PC-9 (cell line): Measurements from ENCODE around the gene CEP63. TPM values are rescaled to one million over a fixed set of nuclear protein-coding genes. Genes with fewer than 3 reads are reported as not detected.
"Not testable (repeated sequence)": the region's sequence is repeated elsewhere in the genome, so short reads cannot be mapped to it uniquely, and the experiment has no call there.

Source experiments
- BruUV-seq: library from RNA; stranded (reverse); fragments of 400-500 nt; replicated peaks from 2 replicates; lab custom pipeline; 2021; lab: Mats Ljungman, UMichigan
- CTCF ChIA-PET: fragments of 300-600 bp; sonication (Branson Sonifier 250); formaldehyde crosslinking; loops from one replicate; lab custom pipeline; 2022; ENCODE audit warnings: antibody characterized with exemption; lab: Charles Lee
- POLR2A ChIA-PET: fragments of 300-600 bp; sonication (Branson Sonifier 250); formaldehyde crosslinking; loops from one replicate; lab custom pipeline; 2022; ENCODE audit warnings: antibody characterized with exemption; ENCODE audit not compliant: unreplicated experiment; lab: Charles Lee
- DNase-seq, 2 experiments: peaks; one replicate each; pipeline versions ENCODE4 v3.0.0 to v3.0.0-alpha.2; 2015 to 2022; ENCODE audit warnings: mixed read lengths in 1 of 2
- H2AFZ ChIP-seq: fragments of 200-600 bp; sonication (generic); 2 replicates; pipeline ENCODE4 v1.8.1; 2017; ENCODE audit warnings: antibody characterized with exemption
- H3F3A ChIP-seq: fragments of 200-600 bp; sonication (generic); 2 replicates; pipeline ENCODE4 v1.8.1; 2017; ENCODE audit warnings: antibody characterized with exemption, mild to moderate bottlenecking, low read depth; ENCODE audit not compliant: insufficient read depth
- H3K27ac ChIP-seq: fragments of 200-600 bp; sonication (generic); 2 replicates; pipeline ENCODE4 v1.6.1; 2016; ENCODE audit warnings: mixed run types
- H3K27me3 ChIP-seq: fragments of 200-600 bp; sonication (generic); 2 replicates; pipeline ENCODE4 v1.6.1; 2016; ENCODE audit warnings: low read depth, mixed run types; ENCODE audit not compliant: insufficient read depth
- H3K36me3 ChIP-seq: fragments of 200-600 bp; sonication (generic); 2 replicates; pipeline ENCODE4 v1.6.1; 2016; ENCODE audit warnings: low read depth, mixed run types
- H3K4me1 ChIP-seq: fragments of 200-600 bp; sonication (generic); replicated peaks from 2 replicates; pipeline ENCODE4 v1.6.1; 2016; ENCODE audit warnings: mixed run types; ENCODE audit not compliant: insufficient read depth
- H3K4me2 ChIP-seq: fragments of 200-600 bp; sonication (generic); 2 replicates; pipeline ENCODE4 v1.6.1; 2017; ENCODE audit warnings: mixed run types
- H3K4me3 ChIP-seq: fragments of 200-600 bp; sonication (generic); 2 replicates; pipeline ENCODE4 v1.6.1; 2016; ENCODE audit warnings: mixed run types
- H3K79me2 ChIP-seq: fragments of 200-600 bp; sonication (generic); 2 replicates; pipeline ENCODE4 v1.6.1; 2017; ENCODE audit warnings: low read depth, mixed run types
- H3K9me2 ChIP-seq: fragments of 200-600 bp; sonication (generic); 2 replicates; pipeline ENCODE4 v1.8.1; 2017; ENCODE audit warnings: mild to moderate bottlenecking; ENCODE audit not compliant: insufficient read depth
- H3K9me3 ChIP-seq: fragments of 200-600 bp; sonication (generic); 2 replicates; pipeline ENCODE4 v1.8.1; 2016; ENCODE audit warnings: low read depth; ENCODE audit not compliant: insufficient read depth
- H4K20me1 ChIP-seq: fragments of 200-600 bp; sonication (generic); 2 replicates; pipeline ENCODE4 v1.8.1; 2017; ENCODE audit not compliant: insufficient read depth
- EZH2 ChIP-seq: fragments of 200-600 bp; sonication (generic); IDR thresholded peaks from 2 replicates; pipeline ENCODE4 v1.8.0; 2017; ENCODE audit warnings: antibody characterized with exemption, low read depth
- intact Hi-C: fragments of 100-400 bp; cut with micrococcal nuclease; formaldehyde crosslinking; loops from one replicate; pipeline ENCODE4 v1.10.0; 2022; ENCODE audit not compliant: unreplicated experiment
- total RNA-seq: library from RNA; stranded (reverse); gene quantifications from 2 replicates; pipeline ENCODE4 v1.2.3, GENCODE V29; 2021
- TF ChIP-seq, protein P1 (sequence below): fragments of 200-600 bp; sonication (generic); conservative IDR thresholded peaks from 2 replicates; pipeline ENCODE4 v1.6.1; 2017; ENCODE audit warnings: mixed run types, antibody characterized with exemption, mild to moderate bottlenecking, moderate library complexity

CEP63 gene
- total RNA-seq, 1 experiment from 2014 or later: 31.5 TPM

DNA sequence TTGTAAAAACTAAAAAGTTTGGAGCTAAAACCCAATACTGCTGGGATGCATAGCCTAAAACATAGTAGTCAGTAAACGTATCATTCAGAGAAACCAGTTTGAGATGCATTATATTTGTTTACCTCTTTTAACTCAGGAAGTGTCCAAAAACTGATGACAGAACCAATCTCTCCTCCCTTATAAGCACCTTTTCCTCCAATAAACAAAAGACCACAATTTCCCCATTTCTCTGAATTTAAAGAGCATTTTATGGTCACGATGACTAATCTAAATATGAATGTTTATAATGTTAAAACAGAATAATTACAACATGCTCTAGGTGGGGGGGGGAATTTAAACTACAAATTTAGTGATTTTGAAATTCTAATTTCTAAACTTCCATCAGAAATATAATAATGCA lies 58.5 kb downstream of the CEP63 start:
- CTCF ChIA-PET: no interaction called here
- no peaks in the 10 kb centered on the region for H4K20me1 ChIP-seq
- intact Hi-C loops: no loop called here
- TF ChIP-seq, protein P1, sequence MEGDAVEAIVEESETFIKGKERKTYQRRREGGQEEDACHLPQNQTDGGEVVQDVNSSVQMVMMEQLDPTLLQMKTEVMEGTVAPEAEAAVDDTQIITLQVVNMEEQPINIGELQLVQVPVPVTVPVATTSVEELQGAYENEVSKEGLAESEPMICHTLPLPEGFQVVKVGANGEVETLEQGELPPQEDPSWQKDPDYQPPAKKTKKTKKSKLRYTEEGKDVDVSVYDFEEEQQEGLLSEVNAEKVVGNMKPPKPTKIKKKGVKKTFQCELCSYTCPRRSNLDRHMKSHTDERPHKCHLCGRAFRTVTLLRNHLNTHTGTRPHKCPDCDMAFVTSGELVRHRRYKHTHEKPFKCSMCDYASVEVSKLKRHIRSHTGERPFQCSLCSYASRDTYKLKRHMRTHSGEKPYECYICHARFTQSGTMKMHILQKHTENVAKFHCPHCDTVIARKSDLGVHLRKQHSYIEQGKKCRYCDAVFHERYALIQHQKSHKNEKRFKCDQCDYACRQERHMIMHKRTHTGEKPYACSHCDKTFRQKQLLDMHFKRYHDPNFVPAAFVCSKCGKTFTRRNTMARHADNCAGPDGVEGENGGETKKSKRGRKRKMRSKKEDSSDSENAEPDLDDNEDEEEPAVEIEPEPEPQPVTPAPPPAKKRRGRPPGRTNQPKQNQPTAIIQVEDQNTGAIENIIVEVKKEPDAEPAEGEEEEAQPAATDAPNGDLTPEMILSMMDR: no peak
- no peak for TF ChIP-seq EZH2
- no peaks in the 10 kb centered on the region for H3K36me3 ChIP-seq
- H3K79me2 ChIP-seq: no peaks in the 10 kb centered on the region
- BruUV-seq: no TSS peak
- no peak overlapping the region for H2AFZ ChIP-seq
- H3K27ac ChIP-seq: no peak overlapping the region
- no peaks in the 10 kb centered on the region for H3K27me3 ChIP-seq
- no peaks in the 10 kb centered on the region for H3F3A ChIP-seq
- DNase-seq: no peak
- no peak overlapping the region for H3K4me2 ChIP-seq
- H3K9me2 ChIP-seq: no peaks in the 10 kb centered on the region
- no peak overlapping the region for H3K4me3 ChIP-seq
- H3K9me3 ChIP-seq: no peaks in the 10 kb centered on the region
- H3K4me1 ChIP-seq: no peaks in the 10 kb centered on the region
- POLR2A ChIA-PET: no interaction called here

DNA sequence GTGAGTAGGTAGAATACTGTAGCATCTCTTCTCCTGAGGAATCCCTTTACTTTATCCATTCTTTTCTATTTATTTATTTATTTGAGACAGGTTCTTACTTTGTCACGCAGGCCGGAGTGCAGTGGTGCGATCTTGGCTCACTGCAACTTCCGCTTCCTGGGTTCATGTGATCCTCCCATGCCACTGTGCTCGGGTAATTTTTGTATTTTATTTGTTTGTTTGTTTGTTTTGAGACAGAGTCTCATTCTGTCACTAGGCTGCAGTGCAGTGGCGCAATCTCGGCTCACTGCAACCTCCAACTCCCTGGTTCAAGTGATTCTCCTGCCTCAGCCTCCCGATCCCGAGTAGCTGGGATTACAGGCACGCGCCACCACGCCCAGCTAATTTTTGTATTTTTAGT lies 58.9 kb downstream of the CEP63 start:
- DNase-seq: not testable (repeated sequence)

DNA sequence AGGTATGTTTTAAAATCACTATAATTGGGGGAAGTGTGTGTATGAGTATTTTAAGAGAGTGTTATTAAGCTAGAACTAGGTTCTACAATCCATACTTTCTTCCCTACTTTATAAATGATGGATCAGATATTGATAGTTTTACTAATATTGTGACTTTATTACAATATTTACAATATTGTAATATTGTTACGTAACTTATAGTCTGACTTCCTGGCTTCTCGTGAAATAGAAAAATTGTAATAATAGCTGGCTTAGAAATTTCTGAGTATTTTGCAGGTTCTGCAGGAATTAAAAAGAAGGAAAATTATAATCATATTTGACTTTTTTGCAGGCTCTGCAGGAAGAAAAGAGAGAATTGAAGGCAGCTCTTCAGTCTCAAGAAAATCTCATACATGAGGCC lies 60.0 kb downstream of the CEP63 start:
- BruUV-seq: no TSS peak
- Histone ChIP-seq H3K9me2 (no peaks in the 10 kb centered on the region), H3K4me2 (no peak overlapping the region), H3K27me3 (no peaks in the 10 kb centered on the region), H4K20me1 (no peaks in the 10 kb centered on the region), H3K36me3 (no peaks in the 10 kb centered on the region), H3K4me1 (no peaks in the 10 kb centered on the region), H3K4me3 (no peak overlapping the region), H3K27ac (no peak overlapping the region), H3F3A (no peaks in the 10 kb centered on the region), H3K9me3 (no peaks in the 10 kb centered on the region), H2AFZ (no peak overlapping the region), H3K79me2 (no peaks in the 10 kb centered on the region)
- TF ChIP-seq, protein P1: no peak
- no peak for TF ChIP-seq EZH2
- CTCF ChIA-PET: no interaction called here
- no peak for DNase-seq
- POLR2A ChIA-PET: no interaction called here
- intact Hi-C loops: no loop called here

More for the DNA sequence above, 58.9 kb downstream of the CEP63 start:
- CTCF ChIA-PET, H3K27ac ChIP-seq, H3K79me2 ChIP-seq, POLR2A ChIA-PET, H3F3A ChIP-seq, H3K9me3 ChIP-seq, H3K36me3 ChIP-seq, H3K4me3 ChIP-seq, H2AFZ ChIP-seq, H3K4me2 ChIP-seq, BruUV-seq, H4K20me1 ChIP-seq, H3K4me1 ChIP-seq, intact Hi-C loops, H3K27me3 ChIP-seq, H3K9me2 ChIP-seq: not testable (repeated sequence)

DNA sequence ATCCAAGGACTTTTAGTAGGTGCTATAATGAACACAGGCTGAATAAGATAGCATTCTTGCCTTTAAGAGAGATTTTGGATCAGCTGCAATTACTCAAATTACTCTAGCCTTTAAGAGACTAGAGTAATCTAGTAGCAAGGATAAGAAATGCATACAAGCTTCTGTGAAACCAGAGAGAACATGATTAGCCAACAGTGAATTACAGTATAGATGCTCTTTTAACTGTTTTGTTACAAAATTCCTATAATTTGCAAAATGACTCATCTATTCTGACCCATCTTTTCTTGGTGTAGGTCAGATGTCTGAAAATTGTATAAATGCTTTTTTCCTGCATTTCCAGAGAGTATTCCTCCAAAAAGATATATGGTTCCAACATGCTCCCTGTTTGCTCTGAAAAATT lies 66.9 kb downstream of the CEP63 start:
- H2AFZ ChIP-seq: no peak overlapping the region
- CTCF ChIA-PET: no interaction called here
- H3K36me3 ChIP-seq: peaks cover 3% of the 10 kb centered on the region; the same call in 1 of the 2 replicates

More for the DNA sequence above, 66.9 kb downstream of the CEP63 start:
- Histone ChIP-seq H3F3A (no peaks in the 10 kb centered on the region; the same call in 1 of the 2 replicates), H3K9me2 (no peaks in the 10 kb centered on the region), H3K79me2 (no peaks in the 10 kb centered on the region), H3K27ac (no peak overlapping the region), H3K4me3 (no peak overlapping the region), H3K4me1 (no peaks in the 10 kb centered on the region), H3K4me2 (no peak overlapping the region), H3K9me3 (no peaks in the 10 kb centered on the region), H3K27me3 (no peaks in the 10 kb centered on the region), H4K20me1 (no peaks in the 10 kb centered on the region)
- DNase-seq: no peak
- no TSS peak for BruUV-seq
- TF ChIP-seq EZH2: no peak
- TF ChIP-seq, protein P1: no peak
- POLR2A ChIA-PET: no interaction called here
- intact Hi-C loops: no loop called here
